Measurements from ENCODE around the gene TUBGCP4. TPM values are rescaled to one million over a fixed set of nuclear protein-coding genes. Genes with fewer than 3 reads are reported as not detected.
A peak's percentile ranks its signal among the peaks of the same experiment; 100 is the strongest.

TUBGCP4 gene
- total and polyA plus RNA-seq, 9 of the 15 experiments (the other 6 are each of a cell fraction or from before 2014, with no cell fraction given): 10.7 to 50.2 (median 29.6) TPM

- TF ChIP-seq, protein P1, sequence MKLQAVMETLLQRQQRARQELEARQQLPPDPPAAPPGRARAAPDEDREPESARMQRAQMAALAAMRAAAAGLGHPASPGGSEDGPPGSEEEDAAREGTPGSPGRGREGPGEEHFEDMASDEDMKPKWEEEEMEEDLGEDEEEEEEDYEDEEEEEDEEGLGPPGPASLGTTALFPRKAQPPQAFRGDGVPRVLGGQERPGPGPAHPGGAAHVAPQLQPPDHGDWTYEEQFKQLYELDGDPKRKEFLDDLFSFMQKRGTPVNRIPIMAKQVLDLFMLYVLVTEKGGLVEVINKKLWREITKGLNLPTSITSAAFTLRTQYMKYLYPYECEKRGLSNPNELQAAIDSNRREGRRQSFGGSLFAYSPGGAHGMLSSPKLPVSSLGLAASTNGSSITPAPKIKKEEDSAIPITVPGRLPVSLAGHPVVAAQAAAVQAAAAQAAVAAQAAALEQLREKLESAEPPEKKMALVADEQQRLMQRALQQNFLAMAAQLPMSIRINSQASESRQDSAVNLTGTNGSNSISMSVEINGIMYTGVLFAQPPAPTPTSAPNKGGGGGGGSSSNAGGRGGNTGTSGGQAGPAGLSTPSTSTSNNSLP (IDR thresholded peaks at IDR 0.05; ENCODE audit: borderline replicate concordance, low read depth, low read length): no peak
- TF ChIP-seq ZNF695 (CRISPR knock-in tag; IDR thresholded peaks at IDR 0.05) (no peak), SRSF7 (optimal IDR thresholded peaks at IDR 0.05; ENCODE audit: low read depth, low read length) (no peak), NUFIP1 (IDR thresholded peaks at IDR 0.05; ENCODE audit: partially characterized antibody) (no peak), PKNOX1 (IDR thresholded peaks at IDR 0.05) (peak; percentile 80), STAT5A (IDR thresholded peaks at IDR 0.05; ENCODE audit: borderline replicate concordance, low read length) (no peak), ZNF121 (CRISPR knock-in tag; conservative IDR thresholded peaks at IDR 0.05) (no peak), POLR2AphosphoS2 (IDR thresholded peaks at IDR 0.05; ENCODE audit: low read length) (no peak), PTTG1 (tag; IDR thresholded peaks at IDR 0.05; ENCODE audit: low read depth) (no peak), TBP (optimal IDR thresholded peaks at IDR 0.05; ENCODE audit: low read depth, low read length) (peak; percentile 63), ZNF583 (CRISPR knock-in tag; IDR thresholded peaks at IDR 0.05) (no peak), ATF1 (CRISPR knock-in tag; IDR thresholded peaks at IDR 0.05) (no peak), ATF1 (tag; IDR thresholded peaks at IDR 0.05) (0 out of 2 replicates have a peak, but pooled peaks have one; percentile 42), CBX3 (IDR thresholded peaks at IDR 0.05; ENCODE audit: borderline replicate concordance in 1 of 2, low read length in 2 of 2) (no peak), MIER1 (IDR thresholded peaks at IDR 0.05; ENCODE audit: low read depth) (0 out of 2 replicates have a peak, but pooled peaks have one; percentile 63), RBM15 (IDR thresholded peaks at IDR 0.05; ENCODE audit: insufficient read depth, low read length) (no peak), GTF2B (IDR thresholded peaks at IDR 0.05; ENCODE audit: extremely low read depth, insufficient read length) (no peak), THAP7 (CRISPR knock-in tag; IDR thresholded peaks at IDR 0.05) (no peak)
- TF ChIP-seq, protein P2, sequence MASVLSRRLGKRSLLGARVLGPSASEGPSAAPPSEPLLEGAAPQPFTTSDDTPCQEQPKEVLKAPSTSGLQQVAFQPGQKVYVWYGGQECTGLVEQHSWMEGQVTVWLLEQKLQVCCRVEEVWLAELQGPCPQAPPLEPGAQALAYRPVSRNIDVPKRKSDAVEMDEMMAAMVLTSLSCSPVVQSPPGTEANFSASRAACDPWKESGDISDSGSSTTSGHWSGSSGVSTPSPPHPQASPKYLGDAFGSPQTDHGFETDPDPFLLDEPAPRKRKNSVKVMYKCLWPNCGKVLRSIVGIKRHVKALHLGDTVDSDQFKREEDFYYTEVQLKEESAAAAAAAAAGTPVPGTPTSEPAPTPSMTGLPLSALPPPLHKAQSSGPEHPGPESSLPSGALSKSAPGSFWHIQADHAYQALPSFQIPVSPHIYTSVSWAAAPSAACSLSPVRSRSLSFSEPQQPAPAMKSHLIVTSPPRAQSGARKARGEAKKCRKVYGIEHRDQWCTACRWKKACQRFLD (CRISPR knock-in tag; IDR thresholded peaks at IDR 0.05): 0 out of 2 replicates have a peak, but pooled peaks have one; percentile 14
- TF ChIP-seq, protein P3, sequence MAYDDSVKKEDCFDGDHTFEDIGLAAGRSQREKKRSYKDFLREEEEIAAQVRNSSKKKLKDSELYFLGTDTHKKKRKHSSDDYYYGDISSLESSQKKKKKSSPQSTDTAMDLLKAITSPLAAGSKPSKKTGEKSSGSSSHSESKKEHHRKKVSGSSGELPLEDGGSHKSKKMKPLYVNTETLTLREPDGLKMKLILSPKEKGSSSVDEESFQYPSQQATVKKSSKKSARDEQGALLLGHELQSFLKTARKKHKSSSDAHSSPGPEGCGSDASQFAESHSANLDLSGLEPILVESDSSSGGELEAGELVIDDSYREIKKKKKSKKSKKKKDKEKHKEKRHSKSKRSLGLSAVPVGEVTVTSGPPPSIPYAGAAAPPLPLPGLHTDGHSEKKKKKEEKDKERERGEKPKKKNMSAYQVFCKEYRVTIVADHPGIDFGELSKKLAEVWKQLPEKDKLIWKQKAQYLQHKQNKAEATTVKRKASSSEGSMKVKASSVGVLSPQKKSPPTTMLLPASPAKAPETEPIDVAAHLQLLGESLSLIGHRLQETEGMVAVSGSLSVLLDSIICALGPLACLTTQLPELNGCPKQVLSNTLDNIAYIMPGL (CRISPR knock-in tag; IDR thresholded peaks at IDR 0.05): no peak; the same call in 1 of the 2 replicates
Observed at GRCh38 chr15:43370975-43371974, at the start of gene TUBGCP4, which contains the start of gene ZSCAN29 (continued).

All from K562 (cell line).